Measurements from ENCODE around the gene ZDHHC8. TPM values are rescaled to one million over a fixed set of nuclear protein-coding genes. Genes with fewer than 3 reads are reported as not detected.
"Not testable (repeated sequence)": the region's sequence is repeated elsewhere in the genome, so short reads cannot be mapped to it uniquely, and the experiment has no call there.

Gene ZDHHC8
- total and polyA plus RNA-seq, 5 experiments from 2014 or later = 1.4 to 99.2 (median 4.6) TPM

GRCh38 chr22:20155330-20156041 lies 23.9 kb downstream of the ZDHHC8 start:
- peaks cover 2 to 6% (median 4%) of the 10 kb centered on the region in 4 donors for H3K4me1 Mint-ChIP-seq
- ATAC-seq (no peak), DNase-seq (no peak)
- H3K9me3 Mint-ChIP-seq = no peaks in the 10 kb centered on the region
- H3K36me3 Mint-ChIP-seq = no peaks in the 10 kb centered on the region
- peaks cover 0 to 6% (median 0%) of the 10 kb centered on the region in 5 donors for H3K27me3 Mint-ChIP-seq
- H3K4me3 Mint-ChIP-seq = no peak overlapping the region
- POLR2A ChIA-PET = no interaction called here
- no peak overlapping the region for H3K27ac Mint-ChIP-seq

GRCh38 chr22:20156042-20156389 lies 24.4 kb downstream of the ZDHHC8 start:
- peaks cover 0 to 6% (median 0%) of the 10 kb centered on the region in 5 donors for H3K27me3 Mint-ChIP-seq
- H3K4me1 Mint-ChIP-seq = peaks cover 2 to 6% (median 4%) of the 10 kb centered on the region in 4 donors
- DNase-seq = no peak
- no peaks in the 10 kb centered on the region for H3K36me3 Mint-ChIP-seq
- no peak for ATAC-seq
- no peaks in the 10 kb centered on the region for H3K9me3 Mint-ChIP-seq
- no peak overlapping the region for H3K27ac Mint-ChIP-seq
- no peak overlapping the region for H3K4me3 Mint-ChIP-seq
- POLR2A ChIA-PET = no interaction called here

GRCh38 chr22:20156611-20157429 lies 25.2 kb downstream of the ZDHHC8 start:
- Mint-ChIP-seq H3K9me3 (no peaks in the 10 kb centered on the region), H3K36me3 (no peaks in the 10 kb centered on the region), H3K27me3 (peaks cover 0 to 6% (median 0%) of the 10 kb centered on the region in 5 donors), H3K27ac (peak overlapping the region in 5 of 10 donors; percentile 20 to 37 (median 24)), H3K4me1 (peaks cover 2 to 6% (median 4%) of the 10 kb centered on the region in 4 donors), H3K4me3 (peak overlapping the region in 3 of 10 donors; percentile 19 to 38 (median 22))
- POLR2A ChIA-PET = interaction anchor here (0.7 to 1.3 kb wide), 5 partner anchors 64 to 163 kb away, joined by 3 to 7 read pairs (median 3); partner anchors contain the start of gene DGCR6L
- peak; percentile 95 to 98 for ATAC-seq
- DNase-seq = peak; percentile 77 to 95 (median 86)

GRCh38 chr22:20157430-20158183 lies 26.0 kb downstream of the ZDHHC8 start:
- H3K27ac Mint-ChIP-seq = peak overlapping the region in 1 of 10 donors; percentile 31
- no peak overlapping the region for H3K4me3 Mint-ChIP-seq
- H3K36me3 Mint-ChIP-seq = no peaks in the 10 kb centered on the region
- H3K27me3 Mint-ChIP-seq = peaks cover 0 to 6% (median 0%) of the 10 kb centered on the region in 5 donors
- POLR2A ChIA-PET = interaction anchor here (0.7 to 1.3 kb wide), 5 partner anchors 65 to 162 kb away, joined by 3 to 7 read pairs (median 3); partner anchors contain the start of gene DGCR6L
- ATAC-seq = no peak
- no peak for DNase-seq
- H3K4me1 Mint-ChIP-seq = peaks cover 2 to 6% (median 4%) of the 10 kb centered on the region in 4 donors
- no peaks in the 10 kb centered on the region for H3K9me3 Mint-ChIP-seq

GRCh38 chr22:20158391-20159036 lies 26.9 kb downstream of the ZDHHC8 start:
- H3K36me3 Mint-ChIP-seq = no peaks in the 10 kb centered on the region
- peaks cover 2 to 6% (median 4%) of the 10 kb centered on the region in 4 donors for H3K4me1 Mint-ChIP-seq
- DNase-seq (no peak), ATAC-seq (no peak)
- H3K4me3 Mint-ChIP-seq = no peak overlapping the region
- POLR2A ChIA-PET = no interaction called here
- peak overlapping the region in 1 of 10 donors; percentile 84 for H3K27ac Mint-ChIP-seq
- peaks cover 0 to 6% (median 0%) of the 10 kb centered on the region in 5 donors for H3K27me3 Mint-ChIP-seq
- no peaks in the 10 kb centered on the region for H3K9me3 Mint-ChIP-seq

GRCh38 chr22:20159076-20159475 lies 27.5 kb downstream of the ZDHHC8 start:
- POLR2A ChIA-PET = no interaction called here
- Mint-ChIP-seq H3K4me3 (no peak overlapping the region), H3K9me3 (no peaks in the 10 kb centered on the region), H3K36me3 (no peaks in the 10 kb centered on the region), H3K27ac (peak overlapping the region in 1 of 10 donors; percentile 84), H3K4me1 (peaks cover 2 to 6% (median 4%) of the 10 kb centered on the region in 4 donors), H3K27me3 (peaks cover 0 to 6% (median 0%) of the 10 kb centered on the region in 5 donors)
- no peak for DNase-seq
- no peak for ATAC-seq

- H3K27ac Mint-ChIP-seq = peak overlapping the region in 1 of 10 donors; percentile 28
- H3K27me3 Mint-ChIP-seq, DNase-seq, H3K36me3 Mint-ChIP-seq, H3K9me3 Mint-ChIP-seq, H3K4me3 Mint-ChIP-seq, H3K4me1 Mint-ChIP-seq, POLR2A ChIA-PET, ATAC-seq: not testable (repeated sequence)
Observed at GRCh38 chr22:20159531-20159930, 27.9 kb downstream of the ZDHHC8 start.

GRCh38 chr22:20160041-20160440 lies 28.4 kb downstream of the ZDHHC8 start:
- no peaks in the 10 kb centered on the region for H3K36me3 Mint-ChIP-seq
- H3K27me3 Mint-ChIP-seq = peaks cover 0 to 6% (median 0%) of the 10 kb centered on the region in 5 donors
- ATAC-seq (no peak), DNase-seq (no peak)
- H3K9me3 Mint-ChIP-seq = no peaks in the 10 kb centered on the region
- no peak overlapping the region for H3K27ac Mint-ChIP-seq
- H3K4me1 Mint-ChIP-seq = peaks cover 4 to 6% (median 6%) of the 10 kb centered on the region in 4 donors
- POLR2A ChIA-PET = no interaction called here
- no peak overlapping the region for H3K4me3 Mint-ChIP-seq

GRCh38 chr22:20164863-20165262 lies 33.3 kb downstream of the ZDHHC8 start:
- Mint-ChIP-seq H3K9me3 (no peaks in the 10 kb centered on the region), H3K27me3 (no peaks in the 10 kb centered on the region), H3K27ac (no peak overlapping the region), H3K4me1 (peaks cover 0 to 3% (median under 1%) of the 10 kb centered on the region in 4 donors), H3K4me3 (no peak overlapping the region), H3K36me3 (no peaks in the 10 kb centered on the region)
- POLR2A ChIA-PET = no interaction called here
- no peak for ATAC-seq
- no peak for DNase-seq

GRCh38 chr22:20165421-20165820 lies 33.8 kb downstream of the ZDHHC8 start:
- H3K36me3 Mint-ChIP-seq = no peaks in the 10 kb centered on the region
- ATAC-seq = no peak
- no peaks in the 10 kb centered on the region for H3K27me3 Mint-ChIP-seq
- no peak for DNase-seq
- POLR2A ChIA-PET = no interaction called here
- no peaks in the 10 kb centered on the region for H3K9me3 Mint-ChIP-seq
- H3K4me3 Mint-ChIP-seq = no peak overlapping the region
- no peak overlapping the region for H3K27ac Mint-ChIP-seq
- H3K4me1 Mint-ChIP-seq = peaks cover 0 to 3% (median under 1%) of the 10 kb centered on the region in 4 donors

- Mint-ChIP-seq H3K9me3 (no peaks in the 10 kb centered on the region), H3K36me3 (no peaks in the 10 kb centered on the region)
- POLR2A ChIA-PET = no interaction called here
Observed at GRCh38 chr22:20165913-20166312, 34.3 kb downstream of the ZDHHC8 start.

GRCh38 chr22:20166703-20167102 lies 35.1 kb downstream of the ZDHHC8 start:
- H3K36me3 Mint-ChIP-seq = no peaks in the 10 kb centered on the region
- no peak overlapping the region for H3K4me3 Mint-ChIP-seq
- H3K27ac Mint-ChIP-seq = peak overlapping the region in 2 of 10 donors; percentile 34 to 80
- H3K27me3 Mint-ChIP-seq = no peaks in the 10 kb centered on the region
- DNase-seq (no peak), ATAC-seq (no peak)
- POLR2A ChIA-PET = no interaction called here
- H3K4me1 Mint-ChIP-seq = peaks cover 0 to 3% (median 1%) of the 10 kb centered on the region in 4 donors
- no peaks in the 10 kb centered on the region for H3K9me3 Mint-ChIP-seq

More at GRCh38 chr22:20165913-20166312, 34.3 kb downstream of the ZDHHC8 start:
- H3K4me1 Mint-ChIP-seq = peaks cover 0 to 3% (median under 1%) of the 10 kb centered on the region in 4 donors
- DNase-seq (no peak), ATAC-seq (no peak)
- H3K4me3 Mint-ChIP-seq = no peak overlapping the region
- H3K27ac Mint-ChIP-seq = no peak overlapping the region
- no peaks in the 10 kb centered on the region for H3K27me3 Mint-ChIP-seq
